Stimulated activated CD4-positive, alpha-beta T cell treated with anti-CD3 and anti-CD28 coated beads, TNF-alpha, amount 100 ng/mL, for 4 hours (primary cell): ENCODE data around the gene CDK2AP2.
"Not testable (repeated sequence)": the region's sequence is repeated elsewhere in the genome, so short reads cannot be mapped to it uniquely, and the experiment has no call there.

Experiments used
- DNase-seq, 3 experiments: peaks; one replicate each; pipeline ENCODE4 v3.0.0-alpha.2; 2020; ENCODE audit warnings: low read depth in 3 of 3

CDK2AP2 gene

DNA sequence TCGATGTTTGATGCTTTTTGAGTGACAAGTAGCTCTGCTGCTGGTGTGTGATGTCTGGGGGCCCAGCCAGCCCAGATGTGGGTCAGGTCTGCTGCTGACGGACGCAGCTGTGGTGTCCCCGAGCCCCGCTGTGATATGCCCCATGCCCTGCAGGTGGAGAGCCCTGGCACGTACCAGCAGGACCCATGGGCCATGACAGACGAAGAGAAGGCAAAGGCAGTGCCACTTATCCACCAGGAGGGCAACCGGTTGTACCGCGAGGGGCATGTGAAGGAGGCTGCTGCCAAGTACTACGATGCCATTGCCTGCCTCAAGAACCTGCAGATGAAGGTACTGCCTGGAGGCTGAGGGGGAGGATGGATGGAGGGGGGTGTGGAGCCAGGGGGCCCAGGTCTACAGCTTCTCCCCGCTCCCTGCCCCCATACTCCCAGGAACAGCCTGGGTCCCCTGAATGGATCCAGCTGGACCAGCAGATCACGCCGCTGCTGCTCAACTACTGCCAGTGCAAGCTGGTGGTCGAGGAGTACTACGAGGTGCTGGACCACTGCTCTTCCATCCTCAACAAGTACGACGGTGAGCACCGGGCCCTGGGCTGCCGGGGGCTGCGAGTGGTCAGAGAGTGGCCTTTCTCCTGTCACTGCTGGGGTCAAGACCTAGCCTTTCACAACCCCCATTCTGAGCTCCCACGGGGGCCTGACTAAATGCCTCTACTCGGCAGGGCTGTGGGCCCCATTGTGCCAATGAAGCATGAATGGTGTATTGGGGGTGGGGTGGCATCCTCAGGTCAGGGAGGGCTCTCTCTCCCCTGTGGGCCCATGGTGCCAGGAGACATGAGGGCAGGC is 17.9 kb downstream of the CDK2AP2 start:
- no peak for DNase-seq

GRCh38 chr11:67489203-67489884 is 18.6 kb downstream of the CDK2AP2 start:
- no peak for DNase-seq

DNA sequence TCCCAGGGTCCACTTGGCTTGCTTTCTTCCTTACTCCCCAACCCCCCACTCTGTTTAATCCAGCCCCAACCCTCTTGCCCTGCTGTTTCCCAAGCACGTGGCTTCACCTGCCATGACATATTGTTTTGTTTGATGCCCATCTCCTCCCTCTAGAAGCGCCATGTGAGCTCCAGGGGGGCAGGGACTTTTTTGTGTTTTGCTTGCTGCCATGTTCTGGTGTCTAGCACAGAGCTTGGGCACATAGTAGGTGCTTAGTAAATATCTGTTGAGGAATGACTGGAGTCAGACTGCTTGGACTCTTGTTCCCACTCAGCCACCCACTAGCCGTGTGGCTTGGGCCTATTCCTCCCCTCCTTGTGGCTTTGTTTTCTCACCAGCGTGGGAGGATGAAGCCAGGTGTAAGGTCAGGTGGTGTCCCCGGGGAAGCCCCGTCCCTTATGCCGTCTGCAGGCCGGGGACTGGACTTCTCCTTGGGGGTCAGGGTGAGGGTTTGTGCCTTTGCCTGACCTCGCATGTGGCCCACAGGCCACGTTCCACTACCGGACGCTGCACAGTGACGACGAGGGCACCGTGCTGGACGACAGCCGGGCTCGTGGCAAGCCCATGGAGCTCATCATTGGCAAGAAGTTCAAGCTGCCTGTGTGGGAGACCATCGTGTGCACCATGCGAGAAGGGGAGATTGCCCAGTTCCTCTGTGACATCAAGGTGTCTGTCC is 21.3 kb downstream of the CDK2AP2 start:
- DNase-seq = no peak

- not testable (repeated sequence) for DNase-seq
Measured at GRCh38 chr11:67485873-67486361, 22.0 kb downstream of the CDK2AP2 start.

GRCh38 chr11:67484847-67485311 is 23.1 kb downstream of the CDK2AP2 start:
- DNase-seq = no peak

DNA sequence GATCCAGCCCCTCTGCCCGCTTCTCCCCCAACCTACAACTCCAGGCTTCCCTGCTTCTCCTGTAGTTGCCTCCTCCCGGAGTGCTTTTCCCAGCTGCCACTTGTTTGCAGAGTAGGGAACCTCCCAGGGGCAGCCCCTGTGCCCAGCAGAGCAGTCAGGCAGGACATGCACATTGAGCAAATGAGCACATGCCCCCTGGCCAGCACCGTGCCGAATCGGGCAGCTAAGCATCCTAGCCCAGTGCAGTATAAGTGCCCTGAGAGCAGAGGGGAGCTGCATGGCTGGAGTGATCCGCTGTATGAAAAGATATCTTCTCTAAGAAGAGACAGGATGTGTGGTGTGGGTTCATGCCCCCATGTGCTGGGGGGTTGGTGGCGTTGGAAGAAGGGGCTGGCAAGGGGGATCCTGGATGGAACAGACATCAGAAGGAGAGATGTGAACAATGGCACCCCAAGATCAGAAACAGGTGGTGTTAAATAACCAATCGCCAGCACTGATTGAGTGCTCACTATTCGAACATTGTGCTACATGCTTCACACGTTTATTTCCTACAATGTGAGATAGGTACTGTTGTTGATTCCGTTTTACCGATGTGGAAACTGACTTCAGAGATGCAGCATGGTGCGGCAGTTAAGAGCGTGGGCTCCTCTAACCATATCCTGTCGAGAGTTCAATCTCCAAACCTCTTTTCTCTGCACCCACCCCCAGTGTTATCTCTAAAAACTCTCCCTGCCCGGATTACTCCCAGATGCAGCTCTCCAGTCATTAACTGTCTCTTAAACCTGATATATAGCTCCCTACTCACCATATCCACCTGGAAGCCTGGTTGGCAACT is 23.9 kb downstream of the CDK2AP2 start:
- no peak for DNase-seq

DNA sequence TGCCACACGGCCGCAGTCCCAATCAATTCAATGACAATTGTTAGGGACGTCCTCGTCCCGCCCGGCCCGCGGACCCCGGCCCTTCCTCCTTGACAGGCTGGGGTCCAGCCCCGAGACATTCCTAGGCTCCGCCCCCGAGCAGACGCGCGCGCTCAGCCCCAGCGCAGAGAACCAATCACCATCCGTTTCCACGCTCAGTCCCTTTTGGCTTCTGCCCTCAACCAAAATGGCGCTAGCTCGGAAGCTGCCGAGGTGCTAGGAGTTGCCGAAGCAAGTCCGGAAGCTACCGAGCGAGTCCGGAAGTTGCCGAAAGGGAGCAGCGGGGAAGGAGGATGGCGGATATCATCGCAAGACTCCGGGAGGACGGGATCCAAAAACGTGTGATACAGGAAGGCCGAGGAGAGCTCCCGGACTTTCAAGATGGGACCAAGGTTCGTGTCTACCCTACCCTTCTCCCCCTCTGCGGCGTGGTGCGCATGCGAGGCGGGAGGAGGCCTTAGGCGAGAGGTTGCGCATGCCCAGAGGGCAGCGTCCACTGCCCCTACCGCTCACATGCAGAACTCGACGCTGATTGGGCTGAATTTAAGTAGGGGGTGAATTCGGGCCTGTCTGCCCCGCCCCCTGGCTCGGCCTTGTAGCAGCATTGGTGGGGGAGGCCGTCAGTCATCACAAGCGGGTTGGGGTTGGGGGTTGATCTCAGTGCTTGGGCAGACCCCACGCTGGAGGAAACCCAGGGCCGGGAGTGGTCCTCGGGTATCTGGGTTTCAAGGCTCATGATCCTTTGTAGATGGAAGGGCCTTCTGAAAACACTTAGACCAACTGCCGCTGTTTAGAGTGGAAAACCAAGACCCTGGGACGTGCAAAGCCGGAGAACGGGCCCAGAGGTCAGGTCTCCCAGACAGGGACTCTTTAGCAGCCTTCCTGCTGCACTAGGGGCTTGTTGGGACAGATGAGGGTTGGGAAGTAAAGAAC is 24.8 kb downstream of the CDK2AP2 start, which contains the start of gene AIP:
Gene AIP (plus strand): TSS at position 200 of the 972 bp plus-strand sequence. CDS start 133 bp downstream, at position 333.
- peak; percentile 91 to 95 (median 94) for DNase-seq

- DNase-seq = no peak
Measured at GRCh38 chr11:67482275-67482826, 25.6 kb downstream of the CDK2AP2 start.

DNA sequence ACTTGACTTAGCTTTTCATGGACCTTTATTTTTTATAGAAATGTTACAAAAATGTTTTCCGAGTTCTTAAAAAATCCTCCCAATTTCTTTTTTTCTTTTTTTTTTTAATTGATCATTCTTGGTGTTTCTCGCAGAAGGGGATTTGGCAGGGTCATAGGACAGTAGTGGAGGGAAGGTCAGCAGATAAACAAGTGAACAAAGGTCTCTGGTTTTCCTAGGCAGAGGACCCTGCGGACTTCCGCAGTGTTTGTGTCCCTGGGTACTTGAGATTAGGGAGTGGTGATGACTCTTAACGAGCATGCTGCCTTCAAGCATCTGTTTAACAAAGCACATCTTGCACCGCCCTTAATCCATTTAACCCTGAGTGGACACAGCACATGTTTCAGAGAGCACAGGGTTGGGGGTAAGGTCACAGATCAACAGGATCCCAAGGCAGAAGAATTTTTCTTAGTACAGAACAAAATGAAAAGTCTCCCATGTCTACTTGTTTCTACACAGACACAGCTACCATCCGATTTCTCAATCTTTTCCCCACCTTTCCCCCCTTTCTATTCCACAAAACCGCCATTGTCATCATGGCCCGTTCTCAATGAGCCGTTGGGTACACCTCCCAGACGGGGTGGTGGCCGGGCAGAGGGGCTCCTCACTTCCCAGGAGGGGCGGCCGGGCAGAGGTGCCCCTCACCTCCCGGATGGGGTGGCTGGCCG is 30.5 kb downstream of the CDK2AP2 start:
- DNase-seq = not testable (repeated sequence)

- not testable (repeated sequence) for DNase-seq
Measured at GRCh38 chr11:67476692-67477091, 31.3 kb downstream of the CDK2AP2 start.

DNA sequence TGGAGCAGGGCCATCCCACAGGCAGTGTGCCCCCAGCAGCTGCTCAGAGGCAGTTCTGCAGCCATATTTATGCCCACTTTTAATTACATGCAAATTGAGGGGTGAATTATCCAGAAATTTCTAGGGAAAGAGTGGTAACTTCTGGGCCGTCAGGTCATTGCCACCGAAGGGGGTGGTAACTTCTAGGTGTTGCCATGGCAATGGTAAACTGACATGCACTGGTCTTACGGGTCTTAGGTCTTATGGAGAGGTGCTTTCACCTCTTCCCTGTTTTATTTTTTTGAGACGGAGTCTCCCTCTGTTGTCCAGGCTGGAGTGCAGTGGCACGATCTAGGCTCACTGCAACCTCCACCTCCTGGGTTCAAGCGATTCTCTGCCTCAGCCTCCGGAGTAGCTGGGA is 35.1 kb downstream of the CDK2AP2 start:
- DNase-seq = no peak

DNA sequence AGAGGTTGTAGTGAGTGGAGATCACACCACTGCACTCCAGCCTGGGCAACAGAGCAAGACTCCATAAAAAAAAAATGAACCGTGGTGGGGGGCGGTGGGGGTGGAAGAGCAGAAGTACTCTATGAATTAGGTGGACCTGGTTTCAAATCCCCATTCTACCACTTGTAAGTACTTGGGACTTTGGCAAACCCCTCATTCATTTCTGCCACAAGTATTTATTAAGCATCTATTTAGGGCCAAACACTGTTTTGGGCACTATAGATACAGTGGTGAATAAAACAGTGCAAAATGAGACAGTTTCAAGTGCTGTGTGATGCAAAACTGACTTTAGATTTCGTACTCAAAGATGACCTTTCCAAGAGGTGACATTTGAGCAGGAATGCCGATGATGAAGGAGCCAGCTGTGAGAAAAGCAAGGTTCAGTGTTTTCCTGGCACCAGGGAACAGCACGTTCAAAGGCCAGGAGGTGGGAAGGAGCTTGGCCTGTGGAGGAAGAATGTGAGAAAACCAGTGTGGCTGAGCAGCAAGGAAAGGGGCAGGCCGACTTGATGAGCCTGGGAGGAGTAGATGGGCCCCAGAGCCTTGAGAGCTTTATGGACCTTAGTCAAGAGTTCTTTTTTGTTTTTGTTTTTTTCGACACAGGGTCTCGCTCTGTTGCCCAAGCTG is 37.5 kb downstream of the CDK2AP2 start:
- DNase-seq = no peak

DNA sequence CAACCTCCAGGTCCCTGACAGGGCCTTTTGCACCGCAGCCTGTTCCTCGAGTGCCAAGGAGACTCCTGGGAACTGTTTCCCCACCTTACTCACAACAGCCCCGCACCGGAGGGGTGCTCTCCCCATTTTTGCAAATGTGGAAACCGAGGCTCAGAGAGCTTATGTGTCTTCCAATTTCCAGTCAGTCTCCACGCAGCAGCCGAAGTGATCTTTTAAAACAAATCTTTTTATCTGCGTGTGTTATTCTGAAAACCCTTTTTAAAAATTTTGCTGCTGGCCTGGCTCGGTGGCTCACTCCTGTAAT is 38.5 kb downstream of the CDK2AP2 start:
- DNase-seq = no peak

DNA sequence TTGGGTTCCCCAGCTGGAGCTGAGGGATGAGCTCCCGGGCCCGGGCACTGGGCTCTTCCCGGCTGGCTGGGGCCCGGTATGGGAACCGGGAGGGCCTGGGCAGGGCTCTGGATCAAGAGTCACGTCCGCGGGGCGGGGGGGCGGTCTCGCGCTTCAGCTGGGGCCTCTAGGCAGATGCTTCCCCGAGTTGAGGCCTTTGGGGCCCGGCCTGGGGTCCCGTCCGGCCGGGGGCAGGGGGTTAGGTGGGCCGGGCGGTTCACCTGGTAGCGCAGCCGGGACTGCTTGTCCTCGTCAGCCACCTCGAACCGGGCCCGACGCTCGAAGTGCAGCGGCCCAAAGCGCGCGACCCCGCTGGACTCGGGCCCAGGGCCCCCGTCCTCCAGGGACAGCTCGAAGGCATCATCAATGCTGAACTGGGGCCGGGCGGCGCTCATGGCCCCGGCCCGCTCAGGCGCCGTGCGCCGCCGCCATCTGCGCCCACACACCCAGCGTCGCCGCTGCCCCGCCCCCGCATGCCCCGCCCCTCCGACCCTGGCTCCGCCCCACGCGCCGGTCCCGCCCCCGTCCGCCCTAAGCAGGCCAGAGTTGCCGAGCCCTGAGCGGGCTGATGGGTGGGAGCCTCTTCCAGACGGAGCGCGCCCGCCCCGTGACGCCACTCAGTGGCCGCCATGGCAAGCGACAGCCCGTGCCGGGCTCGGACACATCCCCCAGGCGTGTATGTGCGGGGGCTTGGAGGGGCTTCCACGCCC is 39.0 kb downstream of the CDK2AP2 start, which contains the start of gene TMEM134:
Gene TMEM134 (minus strand): TSS at position 493 of the 749 bp plus-strand sequence. CDS start 59 bp downstream, at position 434.
- DNase-seq = peak; percentile 84 to 91 (median 90)

DNA sequence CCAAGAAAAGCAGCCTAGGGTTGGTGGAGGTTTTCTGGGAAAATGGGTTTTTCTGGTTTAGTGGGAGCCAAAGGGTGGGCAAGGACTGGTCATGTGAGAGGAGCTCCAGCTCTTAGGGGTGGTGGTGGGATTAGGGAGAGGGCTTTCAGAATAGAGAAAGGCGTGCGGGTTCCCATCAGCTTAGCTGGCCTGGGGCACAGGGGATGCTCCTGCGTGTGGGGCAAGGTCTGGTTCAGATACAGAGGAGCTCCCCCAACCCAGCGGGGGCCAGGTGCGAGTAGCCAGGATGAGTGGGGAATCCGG is 39.6 kb downstream of the CDK2AP2 start:
- no peak for DNase-seq

GRCh38 chr11:67468056-67468455 is 39.9 kb downstream of the CDK2AP2 start:
- no peak for DNase-seq

- DNase-seq = no peak
Measured at GRCh38 chr11:67466962-67467771, 40.8 kb downstream of the CDK2AP2 start.
